Subcutaneous adipose tissue (tissue), 4 donors: ENCODE data around the gene CCDC89. TPM values are rescaled to one million over a fixed set of nuclear protein-coding genes. Genes with fewer than 3 reads are reported as not detected.

Experiments
- total RNA-seq, 4 donors: library from RNA; depleted of rRNA; stranded (reverse); fragments of >200 nt; gene quantifications; one replicate each; pipeline ENCODE4 v1.1.0, GENCODE V29; 2016

Gene CCDC89
- total RNA-seq, 4 donors from 2014 or later = 0.49 to 2.2 (median 0.88) TPM

Other genes starting within 250 kb of the CCDC89 start
- gene DLG2, start 58.9 kb downstream of the CCDC89 start, total RNA-seq = 1 to 10 TPM; 3.6 to 7.0 (median 6.1) TPM
- 10 to 100 TPM; 41.1 to 69.3 (median 58.2) TPM for gene TMEM126B, start 57.6 kb downstream of the CCDC89 start, total RNA-seq
- gene TMEM126A, start 38.2 kb downstream of the CCDC89 start, total RNA-seq = 10 to 100 TPM; 18.9 to 71.9 (median 32.2) TPM
- gene CREBZF, start 21.1 kb downstream of the CCDC89 start, total RNA-seq = 10 to 100 TPM; 51.8 to 65.9 (median 62.5) TPM
- gene SYTL2, start 124.9 kb upstream of the CCDC89 start, total RNA-seq = 10 to 100 TPM; 14.3 to 27.7 (median 20.9) TPM
- not detected for gene CCDC83, start 169.2 kb upstream of the CCDC89 start, total RNA-seq